Lower lobe of right lung (tissue), 2 donors: ENCODE results near the gene DVL1. TPM values are rescaled to one million over a fixed set of nuclear protein-coding genes. Genes with fewer than 3 reads are reported as not detected.

Experiments used
- ATAC-seq, 2 donors: fragments of 200-7000 bp; cut with Tn5 transposase; one replicate each; pipeline ENCODE4 v1.9.1; 2020 to 2022; ENCODE audit warnings: mild to moderate bottlenecking in 2 of 2, moderate library complexity in 2 of 2
- DNase-seq: peaks from one replicate; pipeline ENCODE4 v3.0.0-alpha.2; 2020
- H3K27ac ChIP-seq: fragments of 200-600 bp; one replicate; pipeline ENCODE4 v1.8.0; 2022
- H3K27me3 ChIP-seq: fragments of 200-600 bp; one replicate; pipeline ENCODE4 v1.8.0; 2022; ENCODE audit warnings: low read depth
- H3K36me3 ChIP-seq: fragments of 200-600 bp; one replicate; pipeline ENCODE4 v1.8.0; 2022; ENCODE audit warnings: mild to moderate bottlenecking
- H3K4me1 ChIP-seq: fragments of 200-600 bp; one replicate; pipeline ENCODE4 v1.8.0; 2022
- H3K4me3 ChIP-seq: fragments of 200-600 bp; one replicate; pipeline ENCODE4 v1.8.0; 2022; ENCODE audit warnings: mild to moderate bottlenecking
- H3K9me3 ChIP-seq: fragments of 200-600 bp; one replicate; pipeline ENCODE4 v1.8.0; 2022
- CTCF ChIP-seq: fragments of 200-600 bp; IDR thresholded peaks from one replicate; pipeline ENCODE4 v1.8.0; 2022; ENCODE audit warnings: antibody characterized with exemption, mild to moderate bottlenecking
- intact Hi-C: fragments of 100-400 bp; cut with DNase I; formaldehyde crosslinking; loops from one replicate; pipeline ENCODE4 v1.11.0; 2022
- total RNA-seq: library from RNA; stranded (reverse); fragmentation: NEBNext Ultra II Directional; extraction: Animal tissue kit (Norgen Biotek cat#: 25700); gene quantifications from one replicate; pipeline ENCODE4 v1.2.1, GENCODE V29; 2021
- donor health status: DM: no; HTN: yes; CAD: no; lungs with severe emphysema.

The DVL1 gene
- total RNA-seq, 1 donor from 2014 or later: 60.4 TPM

- intact Hi-C loops: no loop called here
- peaks cover 46% of the 10 kb centered on the region for H3K4me1 ChIP-seq
- no peak for DNase-seq
- no peak overlapping the region for H3K27ac ChIP-seq
- H3K36me3 ChIP-seq: peaks cover 8% of the 10 kb centered on the region
- peak overlapping the region; percentile 39 for H3K4me3 ChIP-seq
- H3K27me3 ChIP-seq: peaks cover 59% of the 10 kb centered on the region
- no peaks in the 10 kb centered on the region for H3K9me3 ChIP-seq
- TF ChIP-seq CTCF: no peak
- ATAC-seq: no peak
Observed at GRCh38 chr1:1354271-1355247, 5.3 kb upstream of the DVL1 start.

DNA sequence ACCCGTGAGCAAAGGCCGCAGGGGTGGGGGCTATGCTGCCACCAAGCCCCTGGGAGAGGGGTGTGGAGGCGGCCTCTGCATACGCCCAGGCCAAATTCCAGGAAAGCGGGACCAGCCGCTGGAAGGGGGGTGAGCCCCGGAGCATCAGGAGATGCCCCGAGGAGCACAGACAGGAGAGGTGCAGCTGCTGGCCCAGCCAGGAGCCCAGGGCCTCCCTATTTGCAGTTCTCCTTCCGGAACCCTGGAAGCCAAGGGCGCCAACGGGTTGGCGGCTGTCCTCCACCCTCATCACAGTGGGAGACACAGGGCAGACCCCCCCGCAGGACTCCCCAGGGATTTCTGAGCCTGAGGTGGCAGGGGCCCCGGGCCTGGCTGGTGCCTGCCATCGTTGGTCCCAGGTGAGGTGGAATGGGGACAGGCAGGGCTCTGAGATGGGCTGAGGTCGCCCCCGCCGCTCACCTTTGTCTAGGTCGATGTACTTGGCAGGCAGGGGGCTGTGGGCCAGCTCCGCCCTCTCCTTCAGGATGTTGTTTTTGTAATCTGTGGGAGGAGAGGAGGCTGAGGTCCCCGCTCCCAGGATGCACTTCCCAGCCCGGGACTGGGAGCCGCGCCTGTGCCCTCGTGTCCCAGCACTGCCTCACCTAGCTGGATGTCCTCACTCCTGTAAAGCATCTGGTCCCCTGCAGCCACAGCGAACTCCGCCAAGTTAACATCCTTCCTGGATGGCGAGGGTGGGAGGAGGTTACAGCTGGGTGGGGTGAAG is 4.4 kb upstream of the DVL1 start:
- Histone ChIP-seq H3K27me3 (peaks cover 50% of the 10 kb centered on the region), H3K9me3 (no peaks in the 10 kb centered on the region), H3K4me3 (no peak overlapping the region), H3K36me3 (peaks cover 8% of the 10 kb centered on the region), H3K27ac (no peak overlapping the region), H3K4me1 (peaks cover 36% of the 10 kb centered on the region)
- ATAC-seq (no peak), DNase-seq (no peak)
- no peak for TF ChIP-seq CTCF
- intact Hi-C loops: no loop called here

- no peak for TF ChIP-seq CTCF
- peaks cover 43% of the 10 kb centered on the region for H3K27me3 ChIP-seq
- DNase-seq: no peak
- no peak overlapping the region for H3K27ac ChIP-seq
- no peak overlapping the region for H3K4me3 ChIP-seq
- intact Hi-C loops: no loop called here
- no peaks in the 10 kb centered on the region for H3K9me3 ChIP-seq
- peaks cover 39% of the 10 kb centered on the region for H3K4me1 ChIP-seq
- ATAC-seq: no peak
- peaks cover 8% of the 10 kb centered on the region for H3K36me3 ChIP-seq
Observed at GRCh38 chr1:1352786-1353388, 3.7 kb upstream of the DVL1 start.

DNA sequence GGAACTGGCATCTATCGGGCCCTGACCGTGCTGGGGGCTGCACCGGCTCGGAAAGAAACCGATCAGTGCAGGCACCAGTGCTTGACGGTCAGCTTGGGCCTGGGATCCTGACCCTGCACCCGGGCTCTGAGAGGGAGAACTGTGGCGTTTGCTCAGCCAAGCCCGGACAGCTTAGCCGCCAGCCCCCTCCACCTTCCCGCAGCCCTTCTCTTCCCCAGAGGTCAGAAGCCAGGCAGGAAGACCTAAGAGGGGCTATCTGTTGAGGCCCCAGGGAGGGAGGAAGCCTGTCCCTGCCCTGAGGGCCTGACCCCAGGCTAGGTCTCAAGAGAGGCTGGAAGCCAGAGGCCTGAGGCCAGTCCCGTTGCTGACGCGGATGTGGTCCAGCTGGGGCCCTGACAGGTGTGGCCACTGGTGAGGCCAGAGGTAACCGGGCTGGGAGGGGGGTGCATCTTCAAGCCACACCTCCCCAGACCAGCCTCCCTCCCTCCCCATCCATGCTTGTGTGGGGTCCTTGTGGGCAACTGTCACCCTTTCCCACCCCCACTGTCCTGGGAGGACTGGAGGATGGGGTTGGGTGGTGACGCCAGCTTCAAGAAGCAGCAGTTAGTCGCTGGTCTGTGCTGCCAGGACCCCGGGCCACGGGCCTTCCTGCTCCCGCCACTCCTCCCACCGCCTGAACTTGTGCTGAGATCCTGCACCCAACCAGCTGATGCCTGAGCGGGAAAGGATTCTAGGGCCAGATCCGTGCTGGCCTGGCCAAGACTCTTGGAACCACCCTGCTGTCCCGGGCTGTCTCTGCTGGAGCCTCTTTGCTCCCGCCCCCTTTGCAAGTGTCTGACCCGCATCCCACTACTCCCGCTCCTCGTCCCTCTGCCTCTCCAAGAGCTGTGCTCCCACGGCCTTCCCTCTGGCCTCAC is 2.6 kb upstream of the DVL1 start:
- H3K4me1 ChIP-seq: peaks cover 51% of the 10 kb centered on the region

More for the DNA sequence above, 2.6 kb upstream of the DVL1 start:
- no peak for DNase-seq
- Histone ChIP-seq H3K27me3 (peaks cover 35% of the 10 kb centered on the region), H3K4me3 (peak overlapping the region; percentile 12), H3K27ac (peak overlapping the region; percentile 39), H3K36me3 (peaks cover 8% of the 10 kb centered on the region), H3K9me3 (no peaks in the 10 kb centered on the region)
- intact Hi-C loops: no loop called here
- TF ChIP-seq CTCF: no peak
- peak in 1 of 2 donors; percentile 2 for ATAC-seq
